DND-41 (cell line): Measurements from ENCODE around the gene PPID.

Experiments
- ATAC-seq: fragments of 200-7000 bp; cut with Tn5 transposase; 3 replicates; pipeline ENCODE4 v1.9.1; 2021; ENCODE audit warnings: low read depth; ENCODE audit not compliant: insufficient read depth
- DNase-seq: peaks from one replicate; pipeline ENCODE4 v3.0.0-alpha.2; 2020
- H2AFZ ChIP-seq: 2 replicates; pipeline ENCODE4 v1.6.0; 2012; ENCODE audit warnings: low read depth, low read length
- H3K27ac ChIP-seq: 2 replicates; pipeline ENCODE4 v1.5.1; 2012; ENCODE audit warnings: low read length, inconsistent platforms
- H3K27me3 ChIP-seq: fragments of 200-600 bp; sonication (generic); 2 replicates; pipeline ENCODE4 v1.6.0; 2012; ENCODE audit warnings: low read length, mild to moderate bottlenecking, inconsistent platforms; ENCODE audit not compliant: insufficient read depth, poor library complexity
- H3K36me3 ChIP-seq: 2 replicates; pipeline ENCODE4 v1.5.1; 2012; ENCODE audit warnings: low read length, inconsistent platforms; ENCODE audit not compliant: insufficient read depth
- H3K4me1 ChIP-seq: 2 replicates; pipeline ENCODE4 v1.5.1; 2012; ENCODE audit warnings: mild to moderate bottlenecking, low read length; ENCODE audit not compliant: insufficient read depth
- H3K4me2 ChIP-seq: 2 replicates; pipeline ENCODE4 v1.6.0; 2012; ENCODE audit warnings: mild to moderate bottlenecking, moderate library complexity, low read length, inconsistent platforms; ENCODE audit not compliant: insufficient read depth
- H3K4me3 ChIP-seq, 2 experiments: fragments of 200-600 bp in 1 of 2; shearing (Covaris generic) in 1 of 2; 2 replicates each; pipeline ENCODE4 v1.5.1; 2012 to 2016; ENCODE audit warnings: inconsistent platforms in 2 of 2, low read length in 2 of 2, mild to moderate bottlenecking in 2 of 2, low read depth in 1 of 2, moderate library complexity in 1 of 2
- H3K79me2 ChIP-seq: 2 replicates; pipeline ENCODE4 v1.6.0; 2012; ENCODE audit warnings: low read length, inconsistent platforms; ENCODE audit not compliant: insufficient read depth
- H3K9ac ChIP-seq: 2 replicates; pipeline ENCODE4 v1.6.0; 2012; ENCODE audit warnings: low read depth, mild to moderate bottlenecking, inconsistent platforms, low read length, moderate library complexity
- H3K9me3 ChIP-seq: 2 replicates; pipeline ENCODE4 v1.5.1; 2012; ENCODE audit warnings: low read length, moderate library complexity, mild to moderate bottlenecking, inconsistent platforms; ENCODE audit not compliant: insufficient read depth, severe bottlenecking
- H4K20me1 ChIP-seq: 2 replicates; pipeline ENCODE4 v1.6.0; 2012; ENCODE audit warnings: low read length; ENCODE audit not compliant: insufficient read depth
- CTCF ChIP-seq: IDR thresholded peaks from 2 replicates; pipeline ENCODE4 v1.5.1; 2012; ENCODE audit warnings: borderline replicate concordance, low read length, moderate library complexity, mild to moderate bottlenecking; ENCODE audit not compliant: poor library complexity, severe bottlenecking; ENCODE audit errors: extremely low read depth
- EZH2 ChIP-seq: IDR thresholded peaks from 3 replicates; pipeline ENCODE4 v1.6.1; 2012; ENCODE audit warnings: borderline replicate concordance, low read depth, mild to moderate bottlenecking, moderate library complexity, low read length, inconsistent platforms; ENCODE audit not compliant: severe bottlenecking

PPID gene

GRCh38 chr4:158681629-158682028, 41.6 kb downstream of the PPID start:
- Histone ChIP-seq H3K4me2 (no peak overlapping the region), H3K9me3 (no peaks in the 10 kb centered on the region), H3K27ac (no peak overlapping the region), H3K4me3 (no peak overlapping the region), H3K36me3 (peaks cover 8% of the 10 kb centered on the region; the same call in 1 of the 2 replicates), H2AFZ (no peak overlapping the region), H3K9ac (no peak overlapping the region), H3K79me2 (peaks cover 4% of the 10 kb centered on the region; the same call in 1 of the 2 replicates), H4K20me1 (no peaks in the 10 kb centered on the region; the same call in 1 of the 2 replicates), H3K4me1 (no peaks in the 10 kb centered on the region), H3K27me3 (no peaks in the 10 kb centered on the region)
- DNase-seq (no peak), ATAC-seq (no peak)
- no peak for TF ChIP-seq EZH2
- no peak for TF ChIP-seq CTCF

DNA sequence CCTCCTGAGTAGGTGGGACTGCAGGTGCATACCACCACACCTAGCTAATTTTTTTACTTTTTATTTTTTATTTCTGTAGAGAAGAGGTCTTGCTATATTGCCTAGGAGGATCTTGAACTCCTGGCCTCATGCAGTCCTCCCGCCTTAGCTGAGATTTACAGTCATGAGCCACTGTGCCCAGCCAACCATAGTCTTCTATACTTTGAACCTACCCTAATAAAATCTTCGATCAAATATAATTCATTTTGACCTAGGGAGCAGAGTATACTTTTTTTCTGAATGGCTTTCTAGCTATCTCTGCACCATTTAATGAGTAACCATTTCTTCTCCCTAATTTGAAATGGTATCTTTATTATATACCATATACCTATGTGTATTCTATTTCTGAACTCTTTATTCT, 44.4 kb downstream of the PPID start:
- DNase-seq (no peak), ATAC-seq (no peak)
- H3K79me2 ChIP-seq: peaks cover 8% of the 10 kb centered on the region
- H3K4me2 ChIP-seq: no peak overlapping the region
- no peak overlapping the region for H3K4me3 ChIP-seq
- H3K27ac ChIP-seq: no peak overlapping the region
- H3K9me3 ChIP-seq: no peaks in the 10 kb centered on the region
- H3K36me3 ChIP-seq: no peaks in the 10 kb centered on the region
- H2AFZ ChIP-seq: no peak overlapping the region
- TF ChIP-seq CTCF (no peak), EZH2 (no peak)
- H3K4me1 ChIP-seq: peaks cover 4% of the 10 kb centered on the region
- no peaks in the 10 kb centered on the region; the same call in 1 of the 2 replicates for H4K20me1 ChIP-seq
- no peak overlapping the region for H3K9ac ChIP-seq
- no peaks in the 10 kb centered on the region for H3K27me3 ChIP-seq

GRCh38 chr4:158676076-158676475, 47.1 kb downstream of the PPID start:
- H4K20me1 ChIP-seq: peaks cover under 1% of the 10 kb centered on the region; the same call in 1 of the 2 replicates
- no peaks in the 10 kb centered on the region for H3K36me3 ChIP-seq
- H3K4me2 ChIP-seq: no peak overlapping the region
- no peak overlapping the region for H3K4me3 ChIP-seq
- H2AFZ ChIP-seq: no peak overlapping the region
- H3K27me3 ChIP-seq: no peaks in the 10 kb centered on the region
- ATAC-seq (no peak), DNase-seq (no peak)
- peaks cover 17% of the 10 kb centered on the region for H3K4me1 ChIP-seq
- no peak overlapping the region for H3K9ac ChIP-seq
- H3K9me3 ChIP-seq: no peaks in the 10 kb centered on the region
- H3K27ac ChIP-seq: no peak overlapping the region
- no peak for TF ChIP-seq CTCF
- no peak for TF ChIP-seq EZH2
- peaks cover 29% of the 10 kb centered on the region for H3K79me2 ChIP-seq
